Measurements from ENCODE around the gene KLHL25. TPM values are rescaled to one million over a fixed set of nuclear protein-coding genes. Genes with fewer than 3 reads are reported as not detected.

The KLHL25 gene
- total and polyA plus RNA-seq, 7 donors, result 3.0 to 9.0 (median 5.7) TPM

GRCh38 chr15:85759376-85759775 is 35.3 kb downstream of the KLHL25 start:
- WGBS, 2 donors, result 74 to 82% methylated on average over 13 of the region's 13 CpGs
- Histone ChIP-seq H3K27ac (no peak overlapping the region), H3K36me3 (peaks cover 0 to 11% (median 0%) of the 10 kb centered on the region in 4 donors), H3K9me3 (no peaks in the 10 kb centered on the region), H3K27me3 (no peaks in the 10 kb centered on the region), H3K4me3 (no peak overlapping the region), H3K4me1 (peaks cover 0 to 16% (median 13%) of the 10 kb centered on the region in 4 donors)
- intact Hi-C loops (cut with DNase I), result no loop called here
- DNase-seq, result peak; percentile 62
- no peak for TF ChIP-seq POLR2A (IDR thresholded peaks at IDR 0.05)
- TF ChIP-seq EP300 (IDR thresholded peaks at IDR 0.05), result no peak
- no peak for TF ChIP-seq CTCF (IDR thresholded peaks at IDR 0.05)
- no peak for TF ChIP-seq POLR2AphosphoS5 (IDR thresholded peaks at IDR 0.05)

GRCh38 chr15:85758655-85758978 is 36.1 kb downstream of the KLHL25 start:
- intact Hi-C loops (cut with DNase I), result no loop called here
- Histone ChIP-seq H3K9me3 (no peaks in the 10 kb centered on the region), H3K27me3 (no peaks in the 10 kb centered on the region), H3K27ac (no peak overlapping the region), H3K4me1 (peaks cover 0 to 16% (median 12%) of the 10 kb centered on the region in 4 donors), H3K4me3 (no peak overlapping the region), H3K36me3 (peaks cover 0 to 11% (median 0%) of the 10 kb centered on the region in 4 donors)
- peak; percentile 51 for DNase-seq
- no peak for TF ChIP-seq CTCF (IDR thresholded peaks at IDR 0.05)
- WGBS, 2 donors, result 97 to 98% methylated on average over 21 of the region's 21 CpGs

- peak; percentile 56 for DNase-seq
- Histone ChIP-seq H3K4me1 (peaks cover 0 to 16% (median 12%) of the 10 kb centered on the region in 4 donors), H3K36me3 (peaks cover 0 to 10% (median 0%) of the 10 kb centered on the region in 4 donors), H3K27me3 (no peaks in the 10 kb centered on the region), H3K4me3 (no peak overlapping the region), H3K27ac (no peak overlapping the region), H3K9me3 (no peaks in the 10 kb centered on the region)
- no peak for TF ChIP-seq POLR2A (IDR thresholded peaks at IDR 0.05)
- WGBS, 2 donors, result 94 to 95% methylated on average over 17 of the region's 17 CpGs
- intact Hi-C loops (cut with DNase I), result no loop called here
These were observed 36.6 kb downstream of the KLHL25 start for GRCh38 chr15:85757939-85758654.

- Histone ChIP-seq H3K27me3 (no peaks in the 10 kb centered on the region), H3K9me3 (no peaks in the 10 kb centered on the region), H3K27ac (no peak overlapping the region), H3K36me3 (peaks cover 0 to 6% (median 0%) of the 10 kb centered on the region in 4 donors), H3K4me1 (peaks cover 0 to 16% (median 12%) of the 10 kb centered on the region in 4 donors), H3K4me3 (no peak overlapping the region)
- WGBS, 2 donors, result 96 to 97% methylated on average over 13 of the region's 13 CpGs
- DNase-seq, result peak; percentile 55
- TF ChIP-seq POLR2AphosphoS5 (IDR thresholded peaks at IDR 0.05), result peak in 1 of 4 donors; percentile 64
- TF ChIP-seq EP300 (IDR thresholded peaks at IDR 0.05), result no peak
- no peak for TF ChIP-seq CTCF (IDR thresholded peaks at IDR 0.05)
- no peak for TF ChIP-seq POLR2A (IDR thresholded peaks at IDR 0.05)
- intact Hi-C loops (cut with DNase I), result no loop called here
These were observed 37.4 kb downstream of the KLHL25 start for GRCh38 chr15:85757073-85757938.

GRCh38 chr15:85756411-85757072 is 38.2 kb downstream of the KLHL25 start:
- Histone ChIP-seq H3K9me3 (no peaks in the 10 kb centered on the region), H3K27ac (no peak overlapping the region), H3K36me3 (peaks cover 0 to 6% (median 0%) of the 10 kb centered on the region in 4 donors), H3K4me3 (no peak overlapping the region), H3K27me3 (no peaks in the 10 kb centered on the region), H3K4me1 (peaks cover 0 to 20% (median 17%) of the 10 kb centered on the region in 4 donors)
- WGBS, 2 donors, result 92 to 93% methylated on average over 9 of the region's 9 CpGs
- TF ChIP-seq EP300 (IDR thresholded peaks at IDR 0.05) (no peak), CTCF (IDR thresholded peaks at IDR 0.05) (no peak), POLR2AphosphoS5 (IDR thresholded peaks at IDR 0.05) (no peak), POLR2A (IDR thresholded peaks at IDR 0.05) (no peak)
- DNase-seq, result peak; percentile 59
- intact Hi-C loops (cut with DNase I), result no loop called here

Data from sigmoid colon (tissue), 7 donors.